ENCODE data around the gene CCDC71.

Gene CCDC71

GRCh38 chr3:49175530-49175929, 9.4 kb upstream of the CCDC71 start:
- no peak overlapping the region for H3K4me3 ChIP-seq (ENCODE audit: control insufficient read depth, low read depth, low read length)
- TF ChIP-seq, protein P1, sequence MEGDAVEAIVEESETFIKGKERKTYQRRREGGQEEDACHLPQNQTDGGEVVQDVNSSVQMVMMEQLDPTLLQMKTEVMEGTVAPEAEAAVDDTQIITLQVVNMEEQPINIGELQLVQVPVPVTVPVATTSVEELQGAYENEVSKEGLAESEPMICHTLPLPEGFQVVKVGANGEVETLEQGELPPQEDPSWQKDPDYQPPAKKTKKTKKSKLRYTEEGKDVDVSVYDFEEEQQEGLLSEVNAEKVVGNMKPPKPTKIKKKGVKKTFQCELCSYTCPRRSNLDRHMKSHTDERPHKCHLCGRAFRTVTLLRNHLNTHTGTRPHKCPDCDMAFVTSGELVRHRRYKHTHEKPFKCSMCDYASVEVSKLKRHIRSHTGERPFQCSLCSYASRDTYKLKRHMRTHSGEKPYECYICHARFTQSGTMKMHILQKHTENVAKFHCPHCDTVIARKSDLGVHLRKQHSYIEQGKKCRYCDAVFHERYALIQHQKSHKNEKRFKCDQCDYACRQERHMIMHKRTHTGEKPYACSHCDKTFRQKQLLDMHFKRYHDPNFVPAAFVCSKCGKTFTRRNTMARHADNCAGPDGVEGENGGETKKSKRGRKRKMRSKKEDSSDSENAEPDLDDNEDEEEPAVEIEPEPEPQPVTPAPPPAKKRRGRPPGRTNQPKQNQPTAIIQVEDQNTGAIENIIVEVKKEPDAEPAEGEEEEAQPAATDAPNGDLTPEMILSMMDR (IDR thresholded peaks at IDR 0.05; ENCODE audit: control insufficient read depth, insufficient read depth, low read depth, low read length, missing control alignments) = no peak
- DNase-seq (ENCODE audit: low read depth) = no peak

DNA sequence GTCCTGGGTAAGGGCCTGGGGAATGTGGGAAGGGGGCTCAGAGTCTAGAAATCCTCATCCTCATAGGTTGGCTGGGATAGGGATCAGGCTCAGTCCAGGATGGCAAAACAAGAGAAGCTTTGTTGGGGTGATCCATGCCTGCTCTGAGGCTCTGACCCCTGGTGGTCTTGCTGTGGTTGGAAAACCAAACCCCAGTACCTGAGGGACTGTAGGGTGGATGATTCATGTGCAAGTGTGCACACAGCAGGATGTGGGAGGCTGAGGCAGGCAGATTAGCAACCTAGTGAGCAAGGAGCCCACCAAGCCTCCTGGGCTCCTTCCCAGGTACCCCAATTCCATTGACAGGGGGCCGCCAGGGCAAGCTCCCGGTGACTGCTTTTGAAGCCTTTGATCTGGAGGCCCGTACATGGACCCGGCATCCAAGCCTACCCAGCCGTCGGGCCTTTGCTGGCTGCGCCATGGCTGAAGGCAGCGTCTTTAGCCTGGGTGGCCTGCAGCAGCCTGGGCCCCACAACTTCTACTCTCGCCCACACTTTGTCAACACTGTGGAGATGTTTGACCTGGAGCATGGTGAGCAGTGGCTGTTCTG, 8.4 kb upstream of the CCDC71 start:
- TF ChIP-seq, protein P1 (IDR thresholded peaks at IDR 0.05; ENCODE audit: control insufficient read depth, insufficient read depth, low read depth, low read length, missing control alignments) = no peak
- no peak overlapping the region for H3K4me3 ChIP-seq (ENCODE audit: control insufficient read depth, low read depth, low read length)
- DNase-seq (ENCODE audit: low read depth) = no peak

DNA sequence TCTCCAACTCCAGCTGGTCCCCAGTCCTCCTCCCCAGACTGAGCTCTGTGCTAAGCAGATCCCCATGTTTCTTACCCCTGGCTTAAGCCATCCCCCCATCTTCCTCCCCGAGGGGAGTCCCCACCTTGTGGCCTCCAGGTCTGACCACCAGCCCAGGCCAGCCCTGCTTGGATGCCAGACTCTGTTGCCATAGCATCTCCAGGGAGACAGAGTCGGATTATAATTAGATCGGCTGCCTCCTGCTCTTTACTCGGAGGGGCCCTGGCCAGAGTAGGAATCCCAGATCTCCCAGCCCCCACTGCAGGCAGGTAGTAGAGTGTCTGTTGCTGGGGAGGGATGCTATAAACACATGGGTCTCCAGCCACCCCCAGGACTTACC, 7.7 kb upstream of the CCDC71 start:
- H3K4me3 ChIP-seq (ENCODE audit: control insufficient read depth, low read depth, low read length) = no peak overlapping the region
- TF ChIP-seq, protein P1 (IDR thresholded peaks at IDR 0.05; ENCODE audit: control insufficient read depth, insufficient read depth, low read depth, low read length, missing control alignments) = no peak
- no peak for DNase-seq (ENCODE audit: low read depth)

DNA sequence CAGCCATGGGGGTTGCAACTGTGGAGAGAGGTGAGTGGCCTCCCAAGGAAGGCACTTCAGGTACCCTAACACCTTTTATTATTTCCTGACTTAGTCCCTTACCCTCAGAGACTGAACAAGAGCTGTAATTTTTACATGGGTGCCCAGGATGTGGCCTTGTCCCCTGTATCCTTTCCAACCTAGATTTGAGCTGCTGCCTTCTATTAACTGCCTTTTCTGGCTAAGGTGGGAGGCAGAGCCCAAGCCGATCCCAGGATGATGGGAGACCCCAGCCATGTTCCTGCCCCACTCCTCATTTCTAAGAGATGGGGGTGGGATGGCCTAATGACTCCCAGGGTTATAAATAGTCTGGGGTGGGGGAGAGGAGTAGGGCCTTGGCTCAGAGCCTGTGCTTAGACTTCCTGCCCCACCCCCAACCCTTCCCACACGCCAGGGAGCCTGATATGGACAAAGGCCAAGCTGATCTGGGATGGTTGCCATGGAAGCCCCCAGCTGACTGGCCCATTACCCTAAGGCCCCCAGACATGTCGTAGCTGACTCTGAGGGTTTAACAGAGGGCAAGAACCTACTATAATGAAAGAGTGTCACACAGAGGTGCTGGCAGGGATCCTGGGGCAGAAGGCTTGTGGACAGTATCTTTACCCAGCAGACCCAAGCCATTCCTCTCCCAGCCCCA, 7.1 kb upstream of the CCDC71 start:
- DNase-seq (ENCODE audit: low read depth) = no peak
- TF ChIP-seq, protein P1 (IDR thresholded peaks at IDR 0.05; ENCODE audit: control insufficient read depth, insufficient read depth, low read depth, low read length, missing control alignments) = no peak
- no peak overlapping the region for H3K4me3 ChIP-seq (ENCODE audit: control insufficient read depth, low read depth, low read length)

GRCh38 chr3:49172551-49173041, 6.5 kb upstream of the CCDC71 start:
- TF ChIP-seq, protein P1 (IDR thresholded peaks at IDR 0.05; ENCODE audit: control insufficient read depth, insufficient read depth, low read depth, low read length, missing control alignments) = no peak
- H3K4me3 ChIP-seq (ENCODE audit: control insufficient read depth, low read depth, low read length) = peak overlapping the region; percentile 84
- DNase-seq (ENCODE audit: low read depth) = no peak

DNA sequence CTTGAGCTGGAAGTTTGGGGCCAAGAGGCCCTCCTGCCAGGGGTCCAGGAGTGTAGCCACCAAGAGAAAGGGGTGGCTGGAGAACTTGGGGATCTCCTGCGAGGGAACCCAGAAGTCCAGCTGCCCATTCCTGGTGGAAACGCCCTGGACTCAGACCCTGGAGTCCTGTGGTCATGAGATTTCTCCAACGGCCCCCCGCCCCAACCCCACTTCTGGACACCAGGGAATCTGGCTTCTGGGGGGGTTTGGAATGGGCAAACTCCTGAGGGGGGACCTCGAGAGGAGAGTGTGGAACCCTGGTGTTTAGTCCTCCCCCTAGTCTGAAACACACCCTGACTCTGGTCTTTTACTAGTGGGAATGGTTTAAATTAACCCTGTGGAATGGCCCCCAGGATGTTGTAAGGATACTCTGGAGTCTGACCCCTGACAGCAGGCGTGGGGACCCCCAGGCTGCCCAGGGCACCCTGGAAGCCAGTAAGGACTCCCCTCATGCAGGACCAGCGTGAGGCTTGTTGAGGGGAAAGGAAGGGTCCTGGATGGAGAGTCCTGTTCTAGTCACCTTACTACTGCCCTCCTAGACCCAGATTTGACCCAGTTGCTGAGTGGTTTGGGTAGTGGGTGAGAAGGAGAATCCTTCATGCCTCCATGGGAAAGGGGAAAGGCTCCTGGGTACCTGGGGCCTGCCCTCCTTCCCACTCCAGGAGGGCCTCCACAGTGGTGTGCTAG, 5.8 kb upstream of the CCDC71 start:
- DNase-seq (ENCODE audit: low read depth) = no peak
- TF ChIP-seq, protein P1 (IDR thresholded peaks at IDR 0.05; ENCODE audit: control insufficient read depth, insufficient read depth, low read depth, low read length, missing control alignments) = no peak
- H3K4me3 ChIP-seq (ENCODE audit: control insufficient read depth, low read depth, low read length) = peak overlapping the region; percentile 84
